ENCODE measurements around the gene FBXL19.

The FBXL19 gene

GRCh38 chr16:30965436-30965835, 42.1 kb downstream of the FBXL19 start:
- TF ChIP-seq, protein P1, sequence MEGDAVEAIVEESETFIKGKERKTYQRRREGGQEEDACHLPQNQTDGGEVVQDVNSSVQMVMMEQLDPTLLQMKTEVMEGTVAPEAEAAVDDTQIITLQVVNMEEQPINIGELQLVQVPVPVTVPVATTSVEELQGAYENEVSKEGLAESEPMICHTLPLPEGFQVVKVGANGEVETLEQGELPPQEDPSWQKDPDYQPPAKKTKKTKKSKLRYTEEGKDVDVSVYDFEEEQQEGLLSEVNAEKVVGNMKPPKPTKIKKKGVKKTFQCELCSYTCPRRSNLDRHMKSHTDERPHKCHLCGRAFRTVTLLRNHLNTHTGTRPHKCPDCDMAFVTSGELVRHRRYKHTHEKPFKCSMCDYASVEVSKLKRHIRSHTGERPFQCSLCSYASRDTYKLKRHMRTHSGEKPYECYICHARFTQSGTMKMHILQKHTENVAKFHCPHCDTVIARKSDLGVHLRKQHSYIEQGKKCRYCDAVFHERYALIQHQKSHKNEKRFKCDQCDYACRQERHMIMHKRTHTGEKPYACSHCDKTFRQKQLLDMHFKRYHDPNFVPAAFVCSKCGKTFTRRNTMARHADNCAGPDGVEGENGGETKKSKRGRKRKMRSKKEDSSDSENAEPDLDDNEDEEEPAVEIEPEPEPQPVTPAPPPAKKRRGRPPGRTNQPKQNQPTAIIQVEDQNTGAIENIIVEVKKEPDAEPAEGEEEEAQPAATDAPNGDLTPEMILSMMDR (IDR thresholded peaks at IDR 0.05; ENCODE audit: control insufficient read depth, extremely low read depth, insufficient read depth), result no peak
- DNase-seq (ENCODE audit: low read depth), result no peak
- no peak overlapping the region for H3K4me3 ChIP-seq (ENCODE audit: low read depth, low read length)

GRCh38 chr16:30966033-30966619, 42.8 kb downstream of the FBXL19 start:
- H3K4me3 ChIP-seq (ENCODE audit: low read depth, low read length), result no peak overlapping the region
- no peak for DNase-seq (ENCODE audit: low read depth)
- TF ChIP-seq, protein P1 (IDR thresholded peaks at IDR 0.05; ENCODE audit: control insufficient read depth, extremely low read depth, insufficient read depth), result no peak

GRCh38 chr16:30967795-30968194, 44.4 kb downstream of the FBXL19 start:
- H3K4me3 ChIP-seq (ENCODE audit: low read depth, low read length), result no peak overlapping the region
- no peak for DNase-seq (ENCODE audit: low read depth)
- TF ChIP-seq, protein P1 (IDR thresholded peaks at IDR 0.05; ENCODE audit: control insufficient read depth, extremely low read depth, insufficient read depth), result no peak

GRCh38 chr16:30969246-30969842, 46.0 kb downstream of the FBXL19 start:
- no peak overlapping the region for H3K4me3 ChIP-seq (ENCODE audit: low read depth, low read length)
- TF ChIP-seq, protein P1 (IDR thresholded peaks at IDR 0.05; ENCODE audit: control insufficient read depth, extremely low read depth, insufficient read depth), result no peak
- no peak for DNase-seq (ENCODE audit: low read depth)

DNA sequence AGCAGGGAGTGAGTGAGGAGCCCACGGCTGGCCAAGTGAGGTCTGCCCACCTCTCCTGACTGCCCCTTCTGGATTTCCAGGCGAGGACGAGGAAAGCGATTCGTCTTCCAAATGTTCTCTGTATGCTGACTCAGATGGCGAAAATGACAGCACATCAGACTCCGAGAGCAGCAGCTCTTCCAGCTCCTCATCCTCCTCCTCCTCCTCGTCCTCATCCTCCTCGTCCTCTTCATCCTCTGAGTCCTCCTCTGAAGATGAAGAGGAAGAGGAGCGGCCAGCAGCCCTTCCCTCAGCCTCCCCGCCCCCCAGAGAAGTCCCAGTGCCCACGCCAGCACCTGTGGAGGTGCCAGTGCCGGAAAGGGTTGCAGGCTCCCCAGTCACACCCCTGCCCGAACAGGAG, 47.9 kb downstream of the FBXL19 start:
- TF ChIP-seq, protein P1 (IDR thresholded peaks at IDR 0.05; ENCODE audit: control insufficient read depth, extremely low read depth, insufficient read depth), result no peak
- DNase-seq (ENCODE audit: low read depth), result no peak
- H3K4me3 ChIP-seq (ENCODE audit: low read depth, low read length), result no peak overlapping the region

GRCh38 chr16:30972872-30973271, 49.5 kb downstream of the FBXL19 start:
- H3K4me3 ChIP-seq (ENCODE audit: low read depth, low read length), result no peak overlapping the region
- DNase-seq (ENCODE audit: low read depth), result no peak
- TF ChIP-seq, protein P1 (IDR thresholded peaks at IDR 0.05; ENCODE audit: control insufficient read depth, extremely low read depth, insufficient read depth), result no peak

GRCh38 chr16:30974348-30974747, 51.0 kb downstream of the FBXL19 start:
- DNase-seq (ENCODE audit: low read depth), result no peak
- TF ChIP-seq, protein P1 (IDR thresholded peaks at IDR 0.05; ENCODE audit: control insufficient read depth, extremely low read depth, insufficient read depth), result no peak
- no peak overlapping the region for H3K4me3 ChIP-seq (ENCODE audit: low read depth, low read length)
